Panc1 (cell line): ENCODE measurements around the gene PRUNE2.

ENCODE experiments used
- POLR2AphosphoS5 ChIP-seq: IDR thresholded peaks from 2 replicates; pipeline ENCODE4 v1.6.1; 2012; ENCODE audit warnings: mild to moderate bottlenecking, low read depth, low read length, moderate library complexity
- SIN3A ChIP-seq: IDR thresholded peaks from 2 replicates; pipeline ENCODE4 v1.6.1; 2012; ENCODE audit warnings: low read depth, mild to moderate bottlenecking, low read length, moderate library complexity, borderline replicate concordance; ENCODE audit not compliant: insufficient read depth
- TCF7L2 ChIP-seq: IDR thresholded peaks from 2 replicates; pipeline ENCODE4 v1.6.1; 2011; ENCODE audit warnings: mild to moderate bottlenecking, low read depth, low read length, inconsistent platforms
- TF ChIP-seq, protein P1 (sequence below): fragments of 450-650 bp; IDR thresholded peaks from 2 replicates; pipeline ENCODE4 v1.5.1; 2017; ENCODE audit warnings: mild to moderate bottlenecking

DNA sequence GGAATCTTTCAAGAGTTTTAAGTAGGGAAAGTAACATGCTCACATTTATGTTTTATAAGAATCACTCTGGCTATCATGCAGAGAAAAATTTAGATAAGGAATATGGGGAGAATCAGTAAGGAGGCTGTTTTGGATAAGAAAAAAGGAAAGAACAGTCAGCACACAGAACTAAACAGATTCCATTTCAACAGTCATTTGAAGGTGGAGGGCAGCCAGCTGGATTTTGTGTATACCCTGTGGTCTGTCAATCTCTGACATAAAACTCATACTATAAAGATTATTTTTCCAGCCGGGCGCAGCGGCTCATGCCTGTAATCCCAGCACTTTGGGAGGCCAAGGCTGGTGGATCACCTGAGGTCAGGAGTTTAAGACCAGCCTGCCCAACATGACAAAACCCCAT is 77.5 kb downstream of the PRUNE2 start:
- TF ChIP-seq, protein P1, sequence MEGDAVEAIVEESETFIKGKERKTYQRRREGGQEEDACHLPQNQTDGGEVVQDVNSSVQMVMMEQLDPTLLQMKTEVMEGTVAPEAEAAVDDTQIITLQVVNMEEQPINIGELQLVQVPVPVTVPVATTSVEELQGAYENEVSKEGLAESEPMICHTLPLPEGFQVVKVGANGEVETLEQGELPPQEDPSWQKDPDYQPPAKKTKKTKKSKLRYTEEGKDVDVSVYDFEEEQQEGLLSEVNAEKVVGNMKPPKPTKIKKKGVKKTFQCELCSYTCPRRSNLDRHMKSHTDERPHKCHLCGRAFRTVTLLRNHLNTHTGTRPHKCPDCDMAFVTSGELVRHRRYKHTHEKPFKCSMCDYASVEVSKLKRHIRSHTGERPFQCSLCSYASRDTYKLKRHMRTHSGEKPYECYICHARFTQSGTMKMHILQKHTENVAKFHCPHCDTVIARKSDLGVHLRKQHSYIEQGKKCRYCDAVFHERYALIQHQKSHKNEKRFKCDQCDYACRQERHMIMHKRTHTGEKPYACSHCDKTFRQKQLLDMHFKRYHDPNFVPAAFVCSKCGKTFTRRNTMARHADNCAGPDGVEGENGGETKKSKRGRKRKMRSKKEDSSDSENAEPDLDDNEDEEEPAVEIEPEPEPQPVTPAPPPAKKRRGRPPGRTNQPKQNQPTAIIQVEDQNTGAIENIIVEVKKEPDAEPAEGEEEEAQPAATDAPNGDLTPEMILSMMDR = no peak
- TF ChIP-seq TCF7L2 (no peak), SIN3A (no peak), POLR2AphosphoS5 (no peak)
